HCT116 (cell line): ENCODE measurements around the gene LDAF1. TPM values are rescaled to one million over a fixed set of nuclear protein-coding genes. Genes with fewer than 3 reads are reported as not detected.

ENCODE experiments used
- ATAC-seq: fragments of 200-7000 bp; cut with Tn5 transposase; 2 replicates; pipeline ENCODE4 v1.9.1; 2020; ENCODE audit warnings: mild to moderate bottlenecking, moderate library complexity
- BruUV-seq: library from RNA; stranded (reverse); fragments of 400-500 nt; replicated peaks from 2 replicates; lab custom pipeline; 2021; lab: Mats Ljungman, UMichigan
- CTCF ChIA-PET: fragments of 300-600 bp; sonication (Branson Sonifier 250); formaldehyde crosslinking; loops from one replicate; lab custom pipeline; 2021; ENCODE audit warnings: antibody characterized with exemption; lab: Charles Lee
- POLR2A ChIA-PET: fragments of 300-600, 350-600 bp; sonication (Branson Sonifier 250); formaldehyde crosslinking; loops from one replicate; lab custom pipeline; 2021; ENCODE audit warnings: antibody characterized with exemption; lab: Charles Lee
- RAD21 ChIA-PET, 2 experiments: fragments of 300-600 bp; sonication (Branson Sonifier 250); formaldehyde crosslinking; loops; one replicate each; lab custom pipeline; 2023; ENCODE audit warnings: low total read pairs in 2 of 2; ENCODE audit not compliant: uncharacterized antibody in 2 of 2, unreplicated experiment in 2 of 2, low non-redundant PET in 1 of 2; lab: Charles Lee
- DNase-seq: peaks from one replicate; pipeline ENCODE4 v3.0.0-alpha.2; 2010; ENCODE audit warnings: low read depth, low spot score
- H2AFZ ChIP-seq: fragments of 200-600 bp; shearing (Covaris generic), sonication (generic); 2 replicates; pipeline ENCODE4 v1.6.1; 2017; ENCODE audit warnings: low read depth, mixed run types, mixed read lengths, antibody characterized with exemption, low read length; ENCODE audit not compliant: poor library complexity, severe bottlenecking
- H3K27ac ChIP-seq: 2 replicates; pipeline ENCODE4 v1.5.1; 2012; ENCODE audit warnings: low read depth, low read length
- H3K27me3 ChIP-seq: fragments of 200-600 bp; sonication (generic); 2 replicates; pipeline ENCODE4 v1.6.1; 2016; ENCODE audit warnings: mixed run types, low read length, mixed read lengths; ENCODE audit not compliant: insufficient read depth
- H3K36me3 ChIP-seq, 2 experiments: fragments of 200-500 bp in 1 of 2; fragments of 200-600 bp in 1 of 2; sonication (Bioruptor generic) in 1 of 2; sonication (generic) in 1 of 2; 2 replicates each; pipeline versions ENCODE4 v1.5.1 to v1.6.1; 2014 to 2016; ENCODE audit warnings: low read length in 2 of 2, inconsistent platforms in 1 of 2, mixed read lengths in 1 of 2, mixed run types in 1 of 2; ENCODE audit not compliant: insufficient read depth in 2 of 2, control insufficient read depth in 1 of 2
- H3K4me1 ChIP-seq, 2 experiments: fragments of 200-600 bp in 1 of 2; sonication (generic) in 1 of 2; 2 replicates each; pipeline versions ENCODE4 v1.5.1 to v1.6.1; 2012 to 2017; ENCODE audit warnings: low read length in 2 of 2, inconsistent platforms in 1 of 2, mild to moderate bottlenecking in 1 of 2, mixed read lengths in 1 of 2, mixed run types in 1 of 2, moderate library complexity in 1 of 2; ENCODE audit not compliant: insufficient read depth in 2 of 2, control insufficient read depth in 1 of 2
- H3K4me2 ChIP-seq: fragments of 200-600 bp; sonication (generic); 2 replicates; pipeline ENCODE4 v1.6.1; 2017; ENCODE audit warnings: mixed run types, low read length, mixed read lengths
- H3K4me3 ChIP-seq, 2 experiments: fragments of 200-600 bp in 1 of 2; sonication (generic) in 1 of 2; replicated peaks in 1 of 2; 2 replicates each; pipeline ENCODE4 v1.5.1; 2011 to 2016; ENCODE audit warnings: low read length in 2 of 2, control low read depth in 1 of 2, low read depth in 1 of 2, mild to moderate bottlenecking in 1 of 2, mixed read lengths in 1 of 2, mixed run types in 1 of 2
- H3K79me2 ChIP-seq: fragments of 200-600 bp; sonication (generic); 2 replicates; pipeline ENCODE4 v1.6.1; 2017; ENCODE audit warnings: mild to moderate bottlenecking, mixed run types, low read length, moderate library complexity, mixed read lengths; ENCODE audit not compliant: insufficient read depth
- H3K9ac ChIP-seq: fragments of 200-600 bp; sonication (generic); 2 replicates; pipeline ENCODE4 v1.6.1; 2016; ENCODE audit warnings: low read length, mixed read lengths
- H3K9me2 ChIP-seq: fragments of 200-600 bp; sonication (generic), shearing (Covaris generic); 2 replicates; pipeline ENCODE4 v1.6.1; 2017; ENCODE audit warnings: mixed run types, mild to moderate bottlenecking, moderate library complexity; ENCODE audit not compliant: insufficient read depth
- H3K9me3 ChIP-seq, 2 experiments: fragments of 200-500 bp in 1 of 2; fragments of 200-600 bp in 1 of 2; sonication (Bioruptor generic) in 1 of 2; sonication (generic) in 1 of 2; 2 replicates each; pipeline ENCODE4 v1.6.1; 2014 to 2017; ENCODE audit warnings: low read length in 2 of 2, mixed read lengths in 2 of 2, inconsistent platforms in 1 of 2, low read depth in 1 of 2, mild to moderate bottlenecking in 1 of 2, mixed run types in 1 of 2, moderate library complexity in 1 of 2; ENCODE audit not compliant: control insufficient read depth in 1 of 2, insufficient read depth in 1 of 2
- H4K20me1 ChIP-seq: fragments of 200-600 bp; sonication (generic), shearing (Covaris generic); 2 replicates; pipeline ENCODE4 v1.6.1; 2017; ENCODE audit warnings: mixed run types, mild to moderate bottlenecking, moderate library complexity; ENCODE audit not compliant: insufficient read depth
- ATF3 ChIP-seq: IDR thresholded peaks from 2 replicates; pipeline ENCODE4 v1.6.1; 2012
- CBX3 ChIP-seq: IDR thresholded peaks from 2 replicates; pipeline ENCODE4 v1.6.1; 2012; ENCODE audit warnings: low read depth
- CEBPB ChIP-seq: IDR thresholded peaks from 2 replicates; pipeline ENCODE4 v1.6.1; 2012; ENCODE audit warnings: low read depth
- EZH2phosphoT487 ChIP-seq: fragments of 200-600 bp; IDR thresholded peaks from 2 replicates; pipeline ENCODE4 v1.6.1; 2018; ENCODE audit warnings: antibody characterized with exemption, borderline replicate concordance
- FOSL1 ChIP-seq: IDR thresholded peaks from 2 replicates; pipeline ENCODE4 v1.6.1; 2012; ENCODE audit warnings: low read depth
- SP1 ChIP-seq: IDR thresholded peaks from 2 replicates; pipeline ENCODE4 v1.6.1; 2012; ENCODE audit warnings: low read depth
- TCF7L2 ChIP-seq: IDR thresholded peaks from 2 replicates; pipeline ENCODE4 v1.7.0; 2011; ENCODE audit warnings: borderline replicate concordance, inconsistent platforms; ENCODE audit not compliant: insufficient read depth, insufficient read length; ENCODE audit errors: extremely low read depth
- ZFX ChIP-seq: fragments of 450-650 bp; IDR thresholded peaks from 2 replicates; pipeline ENCODE4 v1.6.1; 2017
- intact Hi-C: fragments of 100-400 bp; cut with micrococcal nuclease; formaldehyde crosslinking; loops from 2 replicates; pipeline ENCODE4 v1.10.0; 2022
- total RNA-seq: library from RNA; stranded (reverse); gene quantifications from one replicate; pipeline ENCODE4 v1.2.1, GENCODE V29; 2021; ENCODE audit not compliant: unreplicated experiment
- TF ChIP-seq, protein P1 (sequence below): IDR thresholded peaks from 2 replicates; pipeline ENCODE4 v1.6.1; 2011; ENCODE audit warnings: mild to moderate bottlenecking, low read length, moderate library complexity; ENCODE audit not compliant: insufficient replicate concordance; ENCODE audit errors: extremely low read depth
- TF ChIP-seq, protein P2 (sequence below): IDR thresholded peaks from 2 replicates; pipeline ENCODE4 v1.6.1; 2012; ENCODE audit warnings: low read depth

LDAF1 gene
- total RNA-seq, 1 experiment from 2014 or later, result 30.0 TPM

- Histone ChIP-seq H3K4me2 (peak overlapping the region; percentile 89), H4K20me1 (no peaks in the 10 kb centered on the region), H3K36me3 (no peaks in the 10 kb centered on the region), H3K4me1 (peaks cover 8 to 17% of the 10 kb centered on the region in 2 experiments; a peak in 3 of 4 replicates), H3K4me3 (peak overlapping the region in 1 of 2 experiments; percentile 54; a peak in 1 of 4 replicates), H3K79me2 (no peaks in the 10 kb centered on the region), H3K27me3 (no peaks in the 10 kb centered on the region), H3K9me3 (no peaks in the 10 kb centered on the region), H2AFZ (peak overlapping the region; percentile 80), H3K27ac (no peak overlapping the region), H3K9ac (no peak overlapping the region), H3K9me2 (no peaks in the 10 kb centered on the region)
- DNase-seq, result no peak
- ChIA-PET RAD21 (interaction anchor here (0.7 to 2.3 kb wide), 6 partner anchors 72 to 1280 kb away, joined by 3 to 11 read pairs (median 4); no protein-coding TSS in a partner anchor), POLR2A (interaction anchor here (3.5 kb wide), 1 partner anchor 112 kb away, joined by 18 read pairs; no protein-coding TSS in a partner anchor), CTCF (interaction anchor here (0.9 to 5.9 kb wide), 16 partner anchors 10 to 382 kb away, joined by 3 to 101 read pairs (median 4); partner anchors contain the start of gene CRYM)
- ATAC-seq, result 0 out of 2 replicates have a peak, but pooled peaks have one; percentile 4
- TF ChIP-seq CEBPB (no peak), ATF3 (no peak), TCF7L2 (no peak), SP1 (no peak), EZH2phosphoT487 (no peak), FOSL1 (no peak), CBX3 (no peak), ZFX (no peak)
- TF ChIP-seq, protein P1, sequence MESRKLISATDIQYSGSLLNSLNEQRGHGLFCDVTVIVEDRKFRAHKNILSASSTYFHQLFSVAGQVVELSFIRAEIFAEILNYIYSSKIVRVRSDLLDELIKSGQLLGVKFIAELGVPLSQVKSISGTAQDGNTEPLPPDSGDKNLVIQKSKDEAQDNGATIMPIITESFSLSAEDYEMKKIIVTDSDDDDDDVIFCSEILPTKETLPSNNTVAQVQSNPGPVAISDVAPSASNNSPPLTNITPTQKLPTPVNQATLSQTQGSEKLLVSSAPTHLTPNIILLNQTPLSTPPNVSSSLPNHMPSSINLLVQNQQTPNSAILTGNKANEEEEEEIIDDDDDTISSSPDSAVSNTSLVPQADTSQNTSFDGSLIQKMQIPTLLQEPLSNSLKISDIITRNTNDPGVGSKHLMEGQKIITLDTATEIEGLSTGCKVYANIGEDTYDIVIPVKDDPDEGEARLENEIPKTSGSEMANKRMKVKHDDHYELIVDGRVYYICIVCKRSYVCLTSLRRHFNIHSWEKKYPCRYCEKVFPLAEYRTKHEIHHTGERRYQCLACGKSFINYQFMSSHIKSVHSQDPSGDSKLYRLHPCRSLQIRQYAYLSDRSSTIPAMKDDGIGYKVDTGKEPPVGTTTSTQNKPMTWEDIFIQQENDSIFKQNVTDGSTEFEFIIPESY, result no peak
- TF ChIP-seq, protein P2, sequence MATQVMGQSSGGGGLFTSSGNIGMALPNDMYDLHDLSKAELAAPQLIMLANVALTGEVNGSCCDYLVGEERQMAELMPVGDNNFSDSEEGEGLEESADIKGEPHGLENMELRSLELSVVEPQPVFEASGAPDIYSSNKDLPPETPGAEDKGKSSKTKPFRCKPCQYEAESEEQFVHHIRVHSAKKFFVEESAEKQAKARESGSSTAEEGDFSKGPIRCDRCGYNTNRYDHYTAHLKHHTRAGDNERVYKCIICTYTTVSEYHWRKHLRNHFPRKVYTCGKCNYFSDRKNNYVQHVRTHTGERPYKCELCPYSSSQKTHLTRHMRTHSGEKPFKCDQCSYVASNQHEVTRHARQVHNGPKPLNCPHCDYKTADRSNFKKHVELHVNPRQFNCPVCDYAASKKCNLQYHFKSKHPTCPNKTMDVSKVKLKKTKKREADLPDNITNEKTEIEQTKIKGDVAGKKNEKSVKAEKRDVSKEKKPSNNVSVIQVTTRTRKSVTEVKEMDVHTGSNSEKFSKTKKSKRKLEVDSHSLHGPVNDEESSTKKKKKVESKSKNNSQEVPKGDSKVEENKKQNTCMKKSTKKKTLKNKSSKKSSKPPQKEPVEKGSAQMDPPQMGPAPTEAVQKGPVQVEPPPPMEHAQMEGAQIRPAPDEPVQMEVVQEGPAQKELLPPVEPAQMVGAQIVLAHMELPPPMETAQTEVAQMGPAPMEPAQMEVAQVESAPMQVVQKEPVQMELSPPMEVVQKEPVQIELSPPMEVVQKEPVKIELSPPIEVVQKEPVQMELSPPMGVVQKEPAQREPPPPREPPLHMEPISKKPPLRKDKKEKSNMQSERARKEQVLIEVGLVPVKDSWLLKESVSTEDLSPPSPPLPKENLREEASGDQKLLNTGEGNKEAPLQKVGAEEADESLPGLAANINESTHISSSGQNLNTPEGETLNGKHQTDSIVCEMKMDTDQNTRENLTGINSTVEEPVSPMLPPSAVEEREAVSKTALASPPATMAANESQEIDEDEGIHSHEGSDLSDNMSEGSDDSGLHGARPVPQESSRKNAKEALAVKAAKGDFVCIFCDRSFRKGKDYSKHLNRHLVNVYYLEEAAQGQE, result no peak
- no TSS peak for BruUV-seq
- intact Hi-C loops, result no loop called here
Observed at GRCh38 chr16:21189311-21189710, 30.8 kb downstream of the LDAF1 start.
